Activated CD8-positive, alpha-beta memory T cell treated with anti-CD3 and anti-CD28 coated beads, Interleukin-2, amount 50 U/mL, for 1 hour (primary cell): Measurements from ENCODE around the gene SMPD3.

Experiments
- DNase-seq: peaks from one replicate; pipeline ENCODE4 v3.0.0-alpha.2; 2020; ENCODE audit errors: extremely low read depth

The SMPD3 gene

DNA sequence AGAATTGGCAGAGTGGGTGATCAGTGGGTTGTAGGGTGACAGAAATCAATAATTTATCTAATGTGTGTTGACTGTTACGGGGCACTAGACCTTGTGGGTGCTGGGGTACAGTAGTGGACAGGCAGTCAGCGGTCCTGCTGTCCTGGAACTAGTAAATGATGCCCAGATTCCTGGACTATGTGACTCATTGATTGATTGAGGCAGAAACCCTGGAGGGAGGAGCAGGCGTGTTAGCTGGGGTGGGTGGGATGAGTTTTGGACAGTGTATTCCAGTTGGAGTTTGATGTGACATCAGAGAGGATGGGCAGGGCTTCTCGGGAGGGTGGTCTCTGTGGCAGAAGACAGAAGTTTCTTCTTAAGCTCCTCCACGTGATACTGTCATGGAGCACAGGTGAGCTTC lies 113.1 kb downstream of the SMPD3 start:
- DNase-seq = no peak

DNA sequence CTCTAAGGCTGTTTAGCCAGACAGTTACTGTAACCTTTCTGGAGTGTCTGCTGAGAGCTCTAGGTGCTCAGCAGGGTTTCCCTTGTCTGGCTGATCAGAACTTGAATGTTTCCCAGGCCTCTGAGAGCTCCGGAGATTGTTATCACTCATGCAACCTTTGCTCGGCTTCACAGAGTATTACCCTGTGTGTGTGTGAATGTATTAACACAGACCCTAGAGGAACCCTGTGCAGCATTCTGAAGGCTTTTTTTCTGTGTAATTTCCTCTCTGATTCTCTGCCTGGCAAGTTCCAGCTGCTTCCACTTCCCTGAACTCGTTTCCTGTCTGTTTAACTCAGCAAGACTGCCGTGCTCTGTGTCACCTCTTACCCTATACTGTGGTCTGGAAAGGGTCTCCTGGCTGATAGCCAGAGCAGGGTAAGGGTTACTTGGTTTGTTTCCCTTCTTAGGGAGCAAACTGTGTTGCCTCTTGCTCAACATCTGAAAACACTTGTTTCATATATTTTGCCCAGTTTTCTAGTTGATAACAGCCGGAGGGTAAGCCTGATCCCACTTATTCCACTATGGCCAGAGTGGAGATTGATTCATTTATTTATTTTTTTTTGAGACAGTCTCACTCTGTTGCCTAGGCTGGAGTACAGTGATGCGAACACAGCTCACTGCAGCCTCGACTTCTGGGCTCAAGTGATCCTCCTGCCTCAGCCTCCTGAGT lies 115.7 kb downstream of the SMPD3 start:
- no peak for DNase-seq

DNA sequence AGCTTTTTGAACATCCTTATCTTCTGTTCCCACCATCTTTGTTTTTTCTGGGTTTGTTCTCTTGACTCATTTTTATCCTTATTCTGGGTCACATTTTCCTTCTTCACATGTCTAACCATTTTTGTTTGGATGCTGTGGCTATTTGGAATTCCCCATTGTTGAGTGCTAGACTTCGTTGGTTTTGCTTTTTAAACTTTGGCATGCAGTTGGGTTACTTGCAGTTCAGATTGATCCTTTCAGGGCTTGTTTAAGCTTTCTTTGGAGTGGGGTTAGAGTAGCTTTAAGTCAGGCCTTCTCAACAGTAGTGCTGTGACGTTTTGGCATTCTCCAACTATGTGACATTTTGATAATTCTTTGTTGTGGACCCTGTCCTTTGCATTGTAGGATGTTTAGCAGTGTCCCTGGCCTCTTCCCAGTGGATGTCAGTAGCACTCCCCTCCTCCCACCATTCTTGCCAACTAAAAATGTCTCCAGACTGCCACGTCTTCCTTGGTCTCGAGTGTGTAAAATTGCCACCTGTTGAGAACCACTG lies 116.4 kb downstream of the SMPD3 start:
- no peak for DNase-seq

DNA sequence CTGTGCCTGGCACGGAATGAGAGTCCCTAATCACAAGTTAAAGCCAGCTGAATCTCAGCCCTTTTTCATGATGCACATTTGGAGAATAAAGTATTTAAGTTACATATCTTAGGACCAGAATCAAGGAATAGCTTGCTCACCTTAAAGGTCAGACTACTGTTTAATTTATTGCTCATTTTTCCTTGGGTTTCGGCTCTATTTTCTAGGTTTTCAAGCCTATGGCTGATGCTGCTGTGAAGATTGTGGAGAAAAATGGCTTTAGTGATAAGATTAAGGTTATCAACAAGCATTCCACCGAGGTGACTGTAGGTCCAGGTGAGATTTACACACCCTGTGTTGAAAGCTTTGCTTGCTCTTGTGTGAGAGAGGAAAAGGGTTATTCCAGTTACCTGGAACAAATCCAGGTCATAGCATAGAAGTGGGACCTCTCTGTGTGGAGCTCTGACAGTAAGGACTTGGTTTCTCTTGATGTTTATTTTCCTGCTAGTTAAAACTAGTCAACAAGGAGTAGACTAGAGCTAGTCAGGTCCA lies 119.4 kb downstream of the SMPD3 start:
- DNase-seq = no peak

DNA sequence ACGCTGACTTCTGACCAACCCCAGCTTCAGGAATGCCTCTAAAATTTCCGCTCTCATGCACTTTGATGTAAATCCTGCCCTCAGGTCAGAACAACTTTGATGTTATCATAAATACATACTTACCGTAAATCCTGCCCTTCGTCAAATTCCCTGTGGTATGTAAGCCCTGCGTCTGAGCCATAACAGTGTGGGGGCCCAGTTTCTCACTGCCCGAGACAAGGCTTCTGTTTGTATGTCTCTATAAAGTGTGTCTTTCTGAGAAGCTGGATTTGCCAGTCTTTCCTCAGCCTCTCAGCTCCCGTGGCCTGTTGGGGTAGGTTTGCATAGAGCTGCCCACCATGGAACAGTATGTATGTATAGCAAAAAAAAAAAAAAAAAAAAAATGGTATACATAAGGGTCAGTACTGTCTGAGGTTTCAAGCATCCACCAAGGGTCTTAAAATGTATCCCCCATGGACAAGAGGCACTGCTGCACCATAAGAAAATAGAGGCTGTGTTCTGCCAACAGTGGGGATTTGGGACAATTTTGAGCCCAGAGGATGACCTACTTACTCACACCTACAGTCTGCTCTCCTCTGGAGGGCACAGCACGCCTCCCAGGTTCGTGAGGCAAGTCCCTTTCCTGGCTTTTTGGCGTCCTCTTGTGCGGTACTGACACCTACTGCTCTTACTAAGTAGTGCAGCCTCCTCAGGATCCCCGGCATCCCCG lies 120.0 kb downstream of the SMPD3 start:
- DNase-seq = peak; percentile 68

DNA sequence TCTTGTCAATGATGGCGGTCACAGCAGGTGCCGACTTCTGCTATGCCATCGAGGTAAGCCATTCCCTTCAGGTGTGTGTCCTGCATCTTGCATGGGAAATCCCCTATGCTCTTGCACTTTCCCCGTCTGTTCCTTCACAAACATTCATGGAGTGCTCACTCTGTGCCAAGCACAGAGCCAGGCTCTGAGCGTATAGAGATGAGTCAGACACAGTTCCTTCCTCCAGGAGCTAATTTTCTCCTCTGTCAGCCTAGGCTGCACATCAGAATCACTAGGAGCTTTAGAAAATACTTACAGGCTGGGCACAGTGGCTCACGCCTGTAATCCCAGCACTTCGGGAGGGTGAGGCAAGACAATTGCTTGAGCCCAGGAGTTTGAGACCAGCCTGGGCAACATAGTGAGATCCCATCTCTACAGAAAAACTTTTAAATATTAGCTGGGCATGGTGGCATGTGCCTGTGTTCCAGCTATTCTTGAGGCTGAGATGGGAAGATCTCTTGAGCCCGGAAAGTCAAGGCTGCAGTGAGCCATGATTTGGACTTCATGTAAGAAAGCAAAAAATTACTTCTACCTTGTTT lies 123.4 kb downstream of the SMPD3 start:
- DNase-seq = no peak

DNA sequence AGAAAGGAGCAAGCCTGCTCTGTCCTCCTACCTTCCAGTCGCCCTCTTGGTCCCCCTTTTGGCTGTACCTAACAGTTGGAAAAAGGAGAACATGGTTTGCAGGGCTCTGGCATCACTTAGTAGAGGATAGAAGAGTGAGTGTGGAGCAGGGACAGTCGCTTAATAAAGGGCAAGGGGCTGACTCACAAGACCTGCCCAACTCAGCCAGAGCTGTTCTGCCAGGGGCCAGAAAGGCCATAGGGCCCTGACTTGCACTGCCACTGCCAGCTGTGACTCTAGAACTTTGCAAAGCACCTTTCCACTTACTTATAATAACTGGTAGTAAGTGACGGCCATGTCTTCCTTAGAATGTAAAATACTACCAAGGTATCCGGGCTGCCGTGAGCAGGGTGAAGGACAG lies 124.0 kb downstream of the SMPD3 start:
- DNase-seq = no peak

DNA sequence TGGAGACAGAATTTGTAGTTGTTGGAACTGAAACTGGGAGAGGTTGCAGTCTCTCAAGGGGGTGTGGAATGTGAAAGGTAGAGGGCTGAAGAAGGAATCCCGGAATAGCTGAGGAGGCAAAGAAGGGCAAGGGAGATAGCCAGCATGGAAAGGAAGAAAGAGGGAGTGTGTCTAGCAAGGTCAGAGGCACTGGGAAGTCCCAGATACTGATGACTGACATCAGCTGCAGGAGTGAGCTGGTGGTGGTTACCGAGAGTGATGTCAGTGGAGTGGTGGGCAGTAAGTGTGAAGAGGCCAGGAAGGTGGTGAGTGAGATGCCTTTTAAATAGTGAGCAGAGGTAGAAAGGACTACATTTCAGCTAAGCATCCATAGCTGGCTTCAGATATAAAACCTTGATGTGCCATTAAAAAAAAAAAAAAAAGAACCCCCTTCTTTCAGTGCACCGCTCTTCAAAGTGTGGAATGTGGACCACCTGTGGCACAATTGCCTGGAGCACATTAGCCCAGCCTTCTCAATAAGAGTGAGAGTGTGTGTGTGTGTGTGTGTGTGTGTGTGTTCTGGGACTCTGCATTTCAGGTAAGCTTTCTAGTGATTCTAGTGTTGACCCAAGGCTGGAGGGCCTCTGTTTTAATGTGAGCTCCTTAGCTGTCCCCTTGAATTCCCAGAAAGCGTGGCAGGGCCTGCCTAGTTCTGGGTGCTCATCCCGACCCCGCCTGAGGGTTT lies 129.0 kb downstream of the SMPD3 start:
- no peak for DNase-seq

DNA sequence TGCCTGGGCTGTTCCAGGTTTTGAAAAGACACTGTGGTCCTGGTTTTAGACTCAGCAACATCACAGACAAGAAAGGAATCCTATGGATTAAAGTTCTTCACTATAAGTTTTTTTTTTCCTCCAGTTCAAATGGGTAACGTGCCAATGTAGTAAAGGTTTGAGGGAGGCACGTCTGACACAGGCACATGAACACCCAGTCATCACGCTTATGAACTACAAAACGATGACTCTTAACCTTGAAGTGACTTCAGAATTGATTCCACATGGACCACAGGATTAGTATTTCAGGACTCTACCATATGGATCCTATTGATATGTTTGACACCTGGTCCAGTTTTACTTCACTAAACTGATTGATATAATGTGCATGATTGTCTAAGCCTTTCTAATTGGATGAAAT lies 135.2 kb downstream of the SMPD3 start:
- no peak for DNase-seq

DNA sequence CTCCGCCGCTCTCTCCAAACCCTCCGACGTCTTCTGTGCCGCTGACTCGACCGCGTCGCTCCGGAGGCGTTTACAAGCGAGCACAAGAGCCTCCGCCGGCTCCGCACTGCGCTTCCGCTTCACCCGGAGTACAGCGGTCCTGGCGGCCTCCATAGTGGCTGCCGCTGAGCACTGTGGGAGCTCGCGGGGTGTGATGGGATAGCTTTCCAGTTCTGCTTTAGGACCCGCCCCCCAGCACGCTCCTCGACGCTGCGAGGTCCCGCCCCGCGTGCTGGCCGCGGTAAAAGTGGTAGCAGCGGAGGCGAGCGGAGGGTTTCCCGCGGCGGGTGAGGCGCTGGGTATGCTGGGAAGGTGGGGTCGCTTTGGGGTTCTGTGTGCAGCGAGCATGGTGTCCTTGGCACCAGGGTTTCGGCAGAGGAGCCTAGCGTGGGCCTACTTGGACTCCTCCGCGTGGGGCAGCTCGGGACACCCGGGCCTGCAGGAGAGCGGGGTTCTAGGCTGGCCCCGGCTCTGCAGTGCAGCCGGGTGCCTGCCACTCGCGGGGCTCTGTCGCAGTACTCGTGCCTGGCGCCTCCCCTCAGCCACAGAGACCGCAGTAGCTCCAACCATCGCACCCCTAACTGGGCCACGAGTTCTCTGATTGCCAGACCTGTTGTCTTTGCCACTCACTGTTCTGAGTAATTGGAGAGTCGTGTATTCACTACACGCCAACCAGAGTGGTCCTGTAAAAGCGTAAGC lies 137.4 kb downstream of the SMPD3 start, which contains the start of the genes PRMT7 and SLC7A6OS:
Gene PRMT7, plus strand, starts transcription at position 246 of the 738 bp plus-strand sequence. CDS start 4,961 bp downstream, outside the sequence.
Gene SLC7A6OS, minus strand, starts transcription at position 173 of the 738 bp plus-strand sequence. Its CDS starts 20 bp downstream, at position 153.
- peak; percentile 78 for DNase-seq

DNA sequence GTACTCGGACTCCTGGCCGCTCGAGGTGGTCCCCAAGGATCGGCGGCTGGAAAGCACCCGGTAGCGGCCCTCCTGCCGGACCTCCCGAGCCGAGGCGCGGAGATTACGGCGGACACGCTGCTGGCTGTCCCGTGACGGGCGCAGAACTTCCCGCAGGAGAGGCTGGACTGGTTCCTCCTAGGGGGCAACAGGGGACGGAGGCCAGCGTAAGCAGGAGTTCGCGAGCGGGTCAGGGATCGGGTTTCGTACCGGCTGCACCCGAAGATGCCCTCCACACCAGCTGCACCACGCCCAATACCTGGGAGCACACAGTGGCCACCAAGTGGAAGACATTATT lies 137.9 kb downstream of the SMPD3 start:
- no peak for DNase-seq

DNA sequence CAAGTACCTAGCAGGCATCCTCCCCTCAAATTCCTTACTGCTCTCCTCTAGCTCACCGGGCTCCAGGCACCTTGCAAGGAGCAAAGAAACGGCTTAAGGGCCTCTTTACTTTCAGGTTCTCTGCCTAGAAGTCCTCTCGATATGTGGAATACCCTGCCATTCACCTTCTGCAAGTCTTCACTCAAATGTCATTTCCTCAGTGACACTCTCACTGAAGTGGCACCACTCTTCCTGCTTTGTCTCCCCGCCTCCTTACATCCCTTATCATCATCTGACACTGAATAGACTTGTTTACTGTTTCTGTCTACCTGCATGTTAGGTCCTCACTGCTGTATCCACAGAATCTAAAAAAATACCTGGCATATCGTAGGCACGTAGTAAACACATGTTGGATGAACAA lies 138.5 kb downstream of the SMPD3 start:
- DNase-seq = no peak
